GM12878 (cell line): ENCODE data around the gene AFTPH. TPM values are rescaled to one million over a fixed set of nuclear protein-coding genes. Genes with fewer than 3 reads are reported as not detected.

ENCODE experiments used
- CBX5 ChIP-seq: sonication (generic); IDR thresholded peaks from 2 replicates; pipeline ENCODE4 v1.6.1; 2016; ENCODE audit warnings: low read depth, moderate library complexity, mild to moderate bottlenecking, inconsistent platforms
- ESRRA ChIP-seq: IDR thresholded peaks from 2 replicates; pipeline ENCODE4 v1.6.1; 2012; ENCODE audit warnings: mild to moderate bottlenecking, low read length, improper control_type of control experiment
- MTA2 ChIP-seq: fragments of 450-650 bp; IDR thresholded peaks from 2 replicates; pipeline ENCODE4 v1.6.1; 2016; ENCODE audit warnings: low read depth, mild to moderate bottlenecking, moderate library complexity
- POLR2AphosphoS2 ChIP-seq: IDR thresholded peaks from 2 replicates; pipeline ENCODE4 v1.6.1; 2011; ENCODE audit warnings: low read depth, mild to moderate bottlenecking, low read length, improper control_type of control experiment, moderate library complexity
- RAD21 ChIP-seq: IDR thresholded peaks from 2 replicates; pipeline ENCODE4 v1.6.1; 2011; ENCODE audit warnings: mild to moderate bottlenecking, low read depth, low read length, moderate library complexity; ENCODE audit not compliant: insufficient read depth
- RUNX3 ChIP-seq: IDR thresholded peaks from 2 replicates; pipeline ENCODE4 v1.6.1; 2012; ENCODE audit warnings: low read length, inconsistent platforms
- SIX5 ChIP-seq: IDR thresholded peaks from 2 replicates; pipeline ENCODE4 v1.6.1; 2011; ENCODE audit warnings: mild to moderate bottlenecking, low read depth, low read length, moderate library complexity; ENCODE audit not compliant: severe bottlenecking
- STAT1 ChIP-seq: fragments of 450-650 bp; conservative IDR thresholded peaks from 2 replicates; pipeline ENCODE4 v1.6.1; 2014; ENCODE audit warnings: antibody characterized with exemption, mild to moderate bottlenecking
- TAF1 ChIP-seq: IDR thresholded peaks from 2 replicates; pipeline ENCODE4 v1.6.1; 2011; ENCODE audit warnings: mild to moderate bottlenecking, low read depth, low read length, borderline replicate concordance
- TCF12 ChIP-seq: IDR thresholded peaks from 2 replicates; pipeline ENCODE4 v1.6.1; 2011; ENCODE audit warnings: low read depth, mild to moderate bottlenecking, low read length
- TCF3 ChIP-seq: IDR thresholded peaks from 2 replicates; pipeline ENCODE4 v1.6.1; 2012; ENCODE audit warnings: low read depth, mild to moderate bottlenecking, low read length, borderline replicate concordance; ENCODE audit not compliant: insufficient read depth
- ZBTB40 ChIP-seq: fragments of 450-650 bp; IDR thresholded peaks from 2 replicates; pipeline ENCODE4 v1.6.1; 2016; ENCODE audit warnings: mild to moderate bottlenecking, moderate library complexity, borderline replicate concordance
- polyA plus RNA-seq, 11 experiments: library from polyadenylated mRNA; depleted of rRNA in 4 of 11; unstranded in 6 of 11; stranded (reverse) in 5 of 11; fragments of >200 nt; fragmentation: Nextera tagmentation in 4 of 11; fragmentation: Illumina TruSeq in 1 of 11; extraction: Ambion mirVana in 4 of 11; extraction: Trizol in 1 of 11; gene quantifications; 1 replicate in 1 of 11; 2 replicates in 10 of 11; pipeline versions ENCODE4 v1.2.1 to v1.2.3, GENCODE V29; 2011 to 2016; ENCODE audit warnings: inconsistent platforms in 2 of 11, missing spikeins in 2 of 11, low read depth in 1 of 11
- total RNA-seq, 4 experiments: library from RNA; depleted of rRNA in 3 of 4; stranded (reverse); fragments of >200 nt in 3 of 4; fragmentation: Illumina TruSeq in 1 of 4; extraction: Trizol in 1 of 4; gene quantifications; 2 replicates each; pipeline versions ENCODE4 v1.2.1 to v1.2.3, GENCODE V29; 2013 to 2021
- TF ChIP-seq, protein P1 (sequence below): fragments of 450-650 bp; IDR thresholded peaks from 2 replicates; pipeline ENCODE4 v1.6.1; 2018; ENCODE audit warnings: mild to moderate bottlenecking, low read depth, moderate library complexity; ENCODE audit not compliant: partially characterized antibody
- TF ChIP-seq, protein P2 (sequence below): fragments of 450-650 bp; IDR thresholded peaks from 2 replicates; pipeline ENCODE4 v1.6.1; 2018; ENCODE audit warnings: borderline replicate concordance, mild to moderate bottlenecking; ENCODE audit not compliant: partially characterized antibody
- TF ChIP-seq, protein P3 (sequence below): fragments of 450-650 bp; IDR thresholded peaks from 2 replicates; pipeline ENCODE4 v1.6.1; 2017; ENCODE audit warnings: mild to moderate bottlenecking, low read depth, inconsistent platforms; ENCODE audit not compliant: poor library complexity, severe bottlenecking
- TF ChIP-seq, protein P4 (sequence below): IDR thresholded peaks from 2 replicates; pipeline ENCODE4 v1.6.1; 2012; ENCODE audit warnings: low read length, inconsistent platforms

The AFTPH gene
- total and polyA plus RNA-seq, 10 of the 15 experiments (the other 5 are each of a cell fraction or from before 2014, with no cell fraction given): 25.6 to 77.3 (median 39.5) TPM

- TF ChIP-seq, protein P1, sequence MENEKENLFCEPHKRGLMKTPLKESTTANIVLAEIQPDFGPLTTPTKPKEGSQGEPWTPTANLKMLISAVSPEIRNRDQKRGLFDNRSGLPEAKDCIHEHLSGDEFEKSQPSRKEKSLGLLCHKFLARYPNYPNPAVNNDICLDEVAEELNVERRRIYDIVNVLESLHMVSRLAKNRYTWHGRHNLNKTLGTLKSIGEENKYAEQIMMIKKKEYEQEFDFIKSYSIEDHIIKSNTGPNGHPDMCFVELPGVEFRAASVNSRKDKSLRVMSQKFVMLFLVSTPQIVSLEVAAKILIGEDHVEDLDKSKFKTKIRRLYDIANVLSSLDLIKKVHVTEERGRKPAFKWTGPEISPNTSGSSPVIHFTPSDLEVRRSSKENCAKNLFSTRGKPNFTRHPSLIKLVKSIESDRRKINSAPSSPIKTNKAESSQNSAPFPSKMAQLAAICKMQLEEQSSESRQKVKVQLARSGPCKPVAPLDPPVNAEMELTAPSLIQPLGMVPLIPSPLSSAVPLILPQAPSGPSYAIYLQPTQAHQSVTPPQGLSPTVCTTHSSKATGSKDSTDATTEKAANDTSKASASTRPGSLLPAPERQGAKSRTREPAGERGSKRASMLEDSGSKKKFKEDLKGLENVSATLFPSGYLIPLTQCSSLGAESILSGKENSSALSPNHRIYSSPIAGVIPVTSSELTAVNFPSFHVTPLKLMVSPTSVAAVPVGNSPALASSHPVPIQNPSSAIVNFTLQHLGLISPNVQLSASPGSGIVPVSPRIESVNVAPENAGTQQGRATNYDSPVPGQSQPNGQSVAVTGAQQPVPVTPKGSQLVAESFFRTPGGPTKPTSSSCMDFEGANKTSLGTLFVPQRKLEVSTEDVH: no peak
- TF ChIP-seq RUNX3 (no peak), CBX5 (no peak), TCF3 (no peak), RAD21 (peak; percentile 42), ZBTB40 (no peak), STAT1 (no peak), MTA2 (no peak), ESRRA (no peak), POLR2AphosphoS2 (no peak), SIX5 (no peak), TCF12 (0 out of 2 replicates have a peak, but pooled peaks have one; percentile 42), TAF1 (peak; percentile 60; the same call in 1 of the 2 replicates)
- TF ChIP-seq, protein P2, sequence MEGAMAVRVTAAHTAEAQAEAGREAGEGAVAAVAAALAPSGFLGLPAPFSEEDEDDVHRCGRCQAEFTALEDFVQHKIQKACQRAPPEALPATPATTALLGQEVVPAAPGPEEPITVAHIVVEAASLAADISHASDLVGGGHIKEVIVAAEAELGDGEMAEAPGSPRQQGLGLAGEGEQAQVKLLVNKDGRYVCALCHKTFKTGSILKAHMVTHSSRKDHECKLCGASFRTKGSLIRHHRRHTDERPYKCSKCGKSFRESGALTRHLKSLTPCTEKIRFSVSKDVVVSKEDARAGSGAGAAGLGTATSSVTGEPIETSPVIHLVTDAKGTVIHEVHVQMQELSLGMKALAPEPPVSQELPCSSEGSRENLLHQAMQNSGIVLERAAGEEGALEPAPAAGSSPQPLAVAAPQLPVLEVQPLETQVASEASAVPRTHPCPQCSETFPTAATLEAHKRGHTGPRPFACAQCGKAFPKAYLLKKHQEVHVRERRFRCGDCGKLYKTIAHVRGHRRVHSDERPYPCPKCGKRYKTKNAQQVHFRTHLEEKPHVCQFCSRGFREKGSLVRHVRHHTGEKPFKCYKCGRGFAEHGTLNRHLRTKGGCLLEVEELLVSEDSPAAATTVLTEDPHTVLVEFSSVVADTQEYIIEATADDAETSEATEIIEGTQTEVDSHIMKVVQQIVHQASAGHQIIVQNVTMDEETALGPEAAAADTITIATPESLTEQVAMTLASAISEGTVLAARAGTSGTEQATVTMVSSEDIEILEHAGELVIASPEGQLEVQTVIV: no peak
- TF ChIP-seq, protein P3, sequence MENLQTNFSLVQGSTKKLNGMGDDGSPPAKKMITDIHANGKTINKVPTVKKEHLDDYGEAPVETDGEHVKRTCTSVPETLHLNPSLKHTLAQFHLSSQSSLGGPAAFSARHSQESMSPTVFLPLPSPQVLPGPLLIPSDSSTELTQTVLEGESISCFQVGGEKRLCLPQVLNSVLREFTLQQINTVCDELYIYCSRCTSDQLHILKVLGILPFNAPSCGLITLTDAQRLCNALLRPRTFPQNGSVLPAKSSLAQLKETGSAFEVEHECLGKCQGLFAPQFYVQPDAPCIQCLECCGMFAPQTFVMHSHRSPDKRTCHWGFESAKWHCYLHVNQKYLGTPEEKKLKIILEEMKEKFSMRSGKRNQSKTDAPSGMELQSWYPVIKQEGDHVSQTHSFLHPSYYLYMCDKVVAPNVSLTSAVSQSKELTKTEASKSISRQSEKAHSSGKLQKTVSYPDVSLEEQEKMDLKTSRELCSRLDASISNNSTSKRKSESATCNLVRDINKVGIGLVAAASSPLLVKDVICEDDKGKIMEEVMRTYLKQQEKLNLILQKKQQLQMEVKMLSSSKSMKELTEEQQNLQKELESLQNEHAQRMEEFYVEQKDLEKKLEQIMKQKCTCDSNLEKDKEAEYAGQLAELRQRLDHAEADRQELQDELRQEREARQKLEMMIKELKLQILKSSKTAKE: no peak
- TF ChIP-seq, protein P4, sequence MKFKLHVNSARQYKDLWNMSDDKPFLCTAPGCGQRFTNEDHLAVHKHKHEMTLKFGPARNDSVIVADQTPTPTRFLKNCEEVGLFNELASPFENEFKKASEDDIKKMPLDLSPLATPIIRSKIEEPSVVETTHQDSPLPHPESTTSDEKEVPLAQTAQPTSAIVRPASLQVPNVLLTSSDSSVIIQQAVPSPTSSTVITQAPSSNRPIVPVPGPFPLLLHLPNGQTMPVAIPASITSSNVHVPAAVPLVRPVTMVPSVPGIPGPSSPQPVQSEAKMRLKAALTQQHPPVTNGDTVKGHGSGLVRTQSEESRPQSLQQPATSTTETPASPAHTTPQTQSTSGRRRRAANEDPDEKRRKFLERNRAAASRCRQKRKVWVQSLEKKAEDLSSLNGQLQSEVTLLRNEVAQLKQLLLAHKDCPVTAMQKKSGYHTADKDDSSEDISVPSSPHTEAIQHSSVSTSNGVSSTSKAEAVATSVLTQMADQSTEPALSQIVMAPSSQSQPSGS: no peak
Observed at GRCh38 chr2:64609227-64609941, 85.3 kb downstream of the AFTPH start (continued).
